HG03135 (cell line): ENCODE measurements around the gene RIMBP3C.
"Not testable (repeated sequence)": the region's sequence is repeated elsewhere in the genome, so short reads cannot be mapped to it uniquely, and the experiment has no call there.

Experiments used
- ATAC-seq: cut with Tn5 transposase; IDR thresholded peaks from one replicate; pipeline ENCODE4 v1.9.1; 2021; ENCODE audit warnings: mild to moderate bottlenecking, moderate library complexity; ENCODE audit not compliant: unreplicated experiment

Gene RIMBP3C

GRCh38 chr22:21579474-21579851 is 28.2 kb upstream of the RIMBP3C start:
- ATAC-seq, result no peak

DNA sequence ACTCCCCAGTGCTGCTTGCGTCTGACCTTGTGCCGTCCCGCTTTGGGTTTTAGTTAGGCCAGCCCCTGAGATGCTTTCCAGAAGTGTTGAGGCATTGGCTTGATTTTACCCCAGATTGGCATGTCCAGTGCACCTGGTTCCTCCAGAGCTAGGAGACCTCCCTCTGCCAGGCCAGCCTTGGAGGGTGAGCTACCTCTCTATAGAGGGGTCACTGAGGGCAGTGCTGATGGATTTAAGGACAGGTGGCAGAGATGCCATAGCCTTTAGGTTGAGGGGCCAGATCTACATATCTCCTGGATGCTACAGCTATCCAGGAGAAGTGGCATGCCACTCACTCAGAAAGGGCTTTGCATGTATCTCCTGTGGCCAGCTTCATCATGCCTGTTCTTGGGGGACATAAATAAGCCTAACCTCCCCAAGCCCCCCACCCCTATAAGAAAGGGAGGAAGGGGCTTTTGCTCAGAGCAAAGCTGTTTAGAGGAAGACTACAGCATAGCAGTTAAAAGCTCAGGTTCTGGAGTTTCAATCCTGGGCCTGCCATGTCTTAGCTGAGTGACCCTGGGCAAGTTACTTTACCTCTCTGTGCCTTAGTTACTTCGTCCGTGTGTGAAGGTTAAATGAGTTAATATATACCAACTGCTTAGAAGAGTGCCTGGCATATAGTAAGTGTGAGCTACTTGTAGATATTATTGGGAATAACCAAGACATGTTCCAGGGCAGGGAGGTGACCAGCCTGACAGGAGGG is 22.7 kb upstream of the RIMBP3C start:
- no peak for ATAC-seq

DNA sequence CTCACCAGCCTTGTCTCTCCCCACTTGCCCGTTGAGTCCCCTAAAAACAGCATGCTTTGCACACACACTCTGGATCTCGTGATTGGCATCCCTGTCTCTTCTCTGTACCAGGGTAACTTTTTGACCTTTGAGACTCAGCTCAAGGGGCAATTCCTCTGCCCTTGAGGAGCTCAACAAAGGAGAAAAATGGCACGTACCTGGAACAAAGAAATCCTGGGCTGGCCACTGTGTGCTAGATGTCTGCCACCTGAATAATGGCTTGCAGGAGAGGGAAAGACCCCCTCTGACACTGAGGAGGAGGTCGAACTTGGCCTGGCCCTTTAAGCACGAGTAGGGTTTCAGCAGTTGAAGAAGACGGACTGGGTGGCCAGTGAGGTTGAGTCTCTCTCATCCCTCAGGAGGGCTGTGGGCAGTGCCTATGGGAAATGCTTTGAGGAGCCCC is 22.1 kb upstream of the RIMBP3C start:
- no peak for ATAC-seq

DNA sequence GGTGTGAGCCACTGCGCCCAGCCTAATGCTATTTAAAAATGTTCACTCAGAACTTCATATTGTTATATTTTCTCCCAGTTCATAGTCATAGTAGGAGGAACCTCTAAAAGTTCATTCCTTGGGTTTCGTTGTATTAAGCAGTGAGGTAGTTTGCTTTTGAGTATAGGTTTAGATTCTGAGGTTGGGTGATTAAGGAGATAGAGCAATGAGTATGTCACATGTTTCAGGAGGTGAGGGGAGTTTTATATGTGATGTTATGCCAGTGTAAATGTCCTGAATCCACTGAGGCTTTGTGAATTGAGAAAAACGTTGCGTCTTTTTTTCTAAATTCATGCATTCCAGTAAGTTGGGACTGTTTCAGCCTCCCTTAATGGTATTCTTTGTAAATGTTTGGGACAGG is 20.4 kb upstream of the RIMBP3C start:
- ATAC-seq, result no peak

DNA sequence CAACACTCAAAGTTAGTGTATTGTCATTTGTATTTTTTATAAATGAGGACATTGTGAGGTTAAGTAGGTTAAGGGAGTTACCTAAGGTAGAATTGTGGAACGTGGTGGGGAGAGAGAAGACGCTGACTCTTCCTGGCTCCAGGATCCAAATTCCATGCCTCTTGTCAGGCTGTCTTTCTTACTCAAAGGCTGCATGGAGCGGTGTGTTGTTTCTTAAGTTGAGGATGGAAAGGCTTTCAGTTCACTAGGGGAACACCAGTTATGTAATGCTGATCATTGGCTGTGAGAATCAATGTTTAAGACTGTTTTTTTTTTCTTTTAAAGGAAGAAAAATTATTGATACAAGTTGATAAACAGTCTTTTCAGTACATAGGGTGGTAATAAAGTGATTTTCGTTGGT is 19.1 kb upstream of the RIMBP3C start:
- no peak for ATAC-seq

DNA sequence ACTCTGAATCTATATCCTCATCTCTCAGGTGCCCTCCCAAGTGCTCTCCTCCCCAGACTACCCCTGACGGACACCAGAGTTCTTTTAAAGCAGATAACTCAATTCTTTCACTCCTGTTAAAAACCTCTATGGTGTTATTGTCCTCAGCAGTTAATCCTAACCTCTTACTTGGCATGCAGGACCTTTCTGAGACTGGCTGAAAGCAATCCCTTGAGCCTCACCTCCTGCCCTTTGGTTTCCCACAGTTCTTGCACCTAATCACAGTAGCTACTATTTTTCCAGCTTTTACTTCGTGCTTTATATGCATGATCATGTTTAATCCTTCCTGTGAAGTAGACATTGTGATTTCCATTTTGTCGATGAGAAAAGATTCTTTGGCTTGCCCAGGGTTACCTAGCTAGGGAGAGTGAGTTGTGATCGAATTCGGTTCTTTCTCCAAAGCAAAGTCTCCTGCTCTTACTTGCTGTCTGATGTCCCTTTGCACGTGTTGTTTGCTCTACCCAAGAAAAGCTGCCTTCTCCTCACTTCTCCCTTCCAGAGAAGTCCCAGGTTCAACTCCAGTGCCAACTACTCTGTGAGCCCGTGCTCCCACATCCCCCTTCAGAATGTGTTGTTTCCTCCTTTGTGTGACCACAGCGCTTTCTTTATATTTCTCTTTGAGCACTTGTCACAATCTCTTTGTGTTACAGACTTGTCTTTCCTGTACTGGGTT is 18.4 kb upstream of the RIMBP3C start:
- no peak for ATAC-seq

DNA sequence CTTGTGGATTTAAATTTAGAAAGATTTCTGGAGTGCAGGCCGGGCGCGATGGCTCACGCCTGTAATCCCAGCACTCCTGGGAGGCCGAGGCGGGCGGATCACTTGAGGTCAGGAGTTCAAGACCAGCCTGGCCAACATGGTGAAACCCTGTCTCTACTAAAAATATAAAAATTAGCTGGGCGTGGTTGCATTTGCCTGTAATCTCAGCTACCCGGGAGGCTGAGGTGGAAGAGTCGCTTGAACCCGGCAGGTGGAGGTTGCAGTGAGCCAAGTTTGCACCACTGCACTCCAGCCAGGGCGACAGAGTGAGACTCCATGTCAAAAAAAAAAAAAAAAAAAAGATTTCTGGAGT is 17.8 kb upstream of the RIMBP3C start:
- ATAC-seq, result not testable (repeated sequence)

GRCh38 chr22:21568347-21569075 is 17.2 kb upstream of the RIMBP3C start:
- ATAC-seq, result peak; percentile 28

- ATAC-seq, result peak; percentile 57
These were observed 16.4 kb upstream of the RIMBP3C start, which contains the start of gene UBE2L3 for GRCh38 chr22:21567456-21568346. Gene UBE2L3, plus strand, starts transcription at chr22:21567714. Its CDS starts 31 bp downstream, at chr22:21567745.

- no peak for ATAC-seq
These were observed 13.2 kb upstream of the RIMBP3C start for GRCh38 chr22:21564411-21564810.

- no peak for ATAC-seq
These were observed 12.7 kb upstream of the RIMBP3C start for GRCh38 chr22:21563912-21564311.

DNA sequence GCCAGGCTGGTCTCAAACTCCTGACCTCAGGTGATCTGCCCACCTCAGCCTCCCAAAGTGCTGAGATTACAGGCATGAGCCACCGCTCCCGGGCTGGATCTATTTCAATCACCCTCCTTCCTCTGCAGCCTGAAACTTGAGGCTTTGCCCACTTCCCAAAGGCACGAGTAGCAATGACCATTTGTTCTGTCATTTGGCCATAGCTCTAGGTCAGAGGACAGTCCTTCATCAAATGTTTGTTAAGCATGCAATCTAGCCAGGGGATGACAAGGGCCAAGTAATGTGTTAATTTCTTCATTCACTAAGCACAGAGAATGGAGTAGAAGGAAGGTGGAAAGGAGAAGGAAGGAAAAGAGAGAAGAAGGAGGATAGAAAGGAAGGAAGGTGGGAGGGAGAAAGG is 9.4 kb upstream of the RIMBP3C start:
- ATAC-seq, result not testable (repeated sequence)

GRCh38 chr22:21559345-21560125 is 8.3 kb upstream of the RIMBP3C start:
- ATAC-seq, result not testable (repeated sequence)

- not testable (repeated sequence) for ATAC-seq
These were observed 598 bp downstream of the RIMBP3C start for GRCh38 chr22:21550678-21551047.

- not testable (repeated sequence) for ATAC-seq
These were observed 1.1 kb downstream of the RIMBP3C start for GRCh38 chr22:21550008-21550677.

DNA sequence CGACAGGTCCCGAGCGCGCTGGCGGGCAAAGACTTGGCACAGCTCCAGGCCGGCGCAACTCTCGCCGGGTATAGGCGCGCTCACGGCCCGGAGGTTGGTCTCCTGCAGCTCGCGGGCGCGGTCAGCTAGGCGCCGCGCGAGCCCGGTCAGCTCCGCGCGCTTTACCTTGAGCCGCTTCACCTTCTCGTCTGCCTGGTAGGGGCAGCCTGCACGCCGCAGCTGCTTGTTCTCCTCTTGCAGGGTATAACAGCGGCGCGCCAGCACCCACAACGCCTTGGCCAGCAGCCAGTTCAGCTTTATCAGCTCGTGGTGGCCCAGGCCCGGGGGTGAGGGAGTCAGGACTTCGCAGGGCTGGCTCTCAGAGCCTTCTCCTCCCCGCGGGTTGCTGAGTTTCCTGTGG is 1.7 kb downstream of the RIMBP3C start:
- not testable (repeated sequence) for ATAC-seq

DNA sequence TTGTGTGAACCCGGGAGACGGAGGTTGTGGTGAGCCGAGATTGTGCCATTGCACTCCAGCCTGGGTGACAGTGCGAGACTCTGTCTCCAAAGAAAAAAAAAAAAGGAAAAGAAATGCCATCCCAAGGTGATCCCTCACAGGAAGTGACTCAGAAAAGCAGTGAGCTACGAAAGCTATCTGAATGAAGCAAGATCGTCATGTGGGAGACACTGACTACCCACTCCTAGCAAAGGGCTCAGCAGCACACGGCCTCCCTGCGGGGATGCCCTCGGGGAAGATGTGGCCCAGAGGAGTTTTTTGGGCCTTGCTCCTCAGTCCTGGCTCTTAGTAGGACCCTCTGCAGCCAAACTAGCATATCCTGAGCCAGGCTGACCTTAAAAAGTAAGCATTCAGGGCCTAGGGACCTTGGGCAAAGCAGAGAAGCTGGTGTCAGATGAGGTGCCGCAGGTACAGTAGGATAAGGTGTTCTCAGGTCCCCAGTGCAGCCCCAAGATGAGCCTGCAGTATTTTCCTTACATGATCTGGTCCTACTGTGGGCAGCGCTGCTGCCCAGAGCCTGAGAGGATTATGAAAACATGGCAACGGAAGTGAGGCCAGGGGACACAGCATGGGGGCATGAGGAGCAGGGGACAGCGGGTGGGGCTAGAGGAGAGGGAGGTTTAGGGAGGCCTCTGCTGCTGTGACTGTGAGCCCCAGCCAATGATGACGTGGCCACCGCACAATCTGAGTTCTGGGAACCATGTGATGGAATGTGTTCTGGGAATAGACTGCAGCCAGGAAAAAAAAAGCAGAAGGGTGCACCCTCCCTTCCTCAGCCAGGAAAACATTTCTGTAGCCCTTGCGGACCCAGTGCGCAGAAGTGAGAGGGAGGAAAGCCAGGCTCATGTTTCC is 6.6 kb downstream of the RIMBP3C start:
- not testable (repeated sequence) for ATAC-seq

DNA sequence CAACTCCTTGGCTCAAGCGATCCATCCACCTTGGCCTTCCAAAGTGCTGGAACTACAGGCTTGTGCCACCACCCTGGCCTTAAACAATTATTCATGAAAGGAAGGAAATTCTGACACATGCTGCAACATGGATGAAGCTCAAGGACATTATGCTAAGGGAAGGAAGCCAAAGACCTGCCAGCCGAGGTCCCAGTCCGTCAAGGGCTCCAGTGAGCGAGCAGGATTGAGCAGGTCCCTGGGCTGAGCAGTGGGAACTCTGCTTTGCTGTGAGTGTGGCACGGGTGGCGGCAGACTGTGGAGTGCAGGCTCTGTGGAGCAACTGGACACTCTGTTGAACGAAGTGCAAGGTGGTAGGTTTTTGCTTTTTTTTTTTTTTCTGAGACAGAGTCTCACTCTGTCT is 11.4 kb downstream of the RIMBP3C start:
- not testable (repeated sequence) for ATAC-seq
